ENCODE results near the gene DTWD2. TPM values are rescaled to one million over a fixed set of nuclear protein-coding genes. Genes with fewer than 3 reads are reported as not detected.
"Not testable (repeated sequence)": the region's sequence is repeated elsewhere in the genome, so short reads cannot be mapped to it uniquely, and the experiment has no call there.

DTWD2 gene
- total RNA-seq, 1 donor from 2014 or later = 12.1 TPM

GRCh38 chr5:119009131-119009530, 20.8 kb upstream of the DTWD2 start:
- DNase-seq (ENCODE audit: missing footprints) = no peak
- no peak for ATAC-seq
- intact Hi-C loops (cut with DNase I) = no loop called here

DNA sequence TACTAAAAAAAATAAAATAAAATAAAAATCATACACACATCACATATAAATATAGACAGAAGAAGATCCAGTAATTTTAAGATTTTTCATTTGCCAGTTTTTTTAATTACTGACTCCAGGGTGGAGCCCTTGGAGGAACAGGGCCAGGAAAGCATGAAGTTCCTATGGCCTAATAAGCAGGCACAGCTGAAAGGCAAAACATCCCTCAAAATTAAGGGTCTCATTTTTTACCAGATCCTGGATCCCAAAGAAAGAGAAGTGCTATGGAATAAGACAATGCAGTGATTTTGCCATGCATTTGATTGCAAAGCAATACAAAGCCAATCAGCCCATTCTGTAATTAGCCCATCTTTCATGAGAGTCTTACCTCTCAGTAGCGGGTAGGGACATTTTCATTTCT, 11.3 kb upstream of the DTWD2 start:
- ATAC-seq = no peak
- intact Hi-C loops (cut with DNase I) = no loop called here

GRCh38 chr5:118998861-118999260, 10.5 kb upstream of the DTWD2 start:
- DNase-seq (ENCODE audit: missing footprints); ATAC-seq; intact Hi-C loops (cut with DNase I): not testable (repeated sequence)

More for the DNA sequence above, 11.3 kb upstream of the DTWD2 start:
- DNase-seq (ENCODE audit: missing footprints) = no peak

DNA sequence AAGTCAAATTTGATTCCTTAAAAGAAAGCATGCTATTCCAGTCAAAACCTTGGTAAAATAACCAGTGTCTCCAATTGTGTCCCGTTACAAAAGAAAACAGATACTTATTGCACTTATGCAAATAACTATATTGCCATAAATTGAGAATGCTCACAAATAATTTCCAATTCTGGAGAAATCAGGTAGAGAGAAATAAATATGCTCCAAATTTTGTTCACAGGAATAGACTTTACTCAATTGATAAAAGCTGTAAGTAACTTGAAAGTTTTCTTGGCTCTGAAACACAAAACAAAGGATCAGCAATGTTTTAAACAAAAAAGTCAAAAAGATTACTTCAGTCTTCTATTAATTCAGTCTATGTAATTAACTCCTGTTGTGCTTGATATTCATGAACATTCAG, 7.8 kb upstream of the DTWD2 start:
- intact Hi-C loops (cut with DNase I) = no loop called here

GRCh38 chr5:118994595-118994994, 6.2 kb upstream of the DTWD2 start:
- no peak for DNase-seq (ENCODE audit: missing footprints)
- no peak for ATAC-seq
- intact Hi-C loops (cut with DNase I) = no loop called here

More for the DNA sequence above, 7.8 kb upstream of the DTWD2 start:
- ATAC-seq = no peak
- no peak for DNase-seq (ENCODE audit: missing footprints)

DNA sequence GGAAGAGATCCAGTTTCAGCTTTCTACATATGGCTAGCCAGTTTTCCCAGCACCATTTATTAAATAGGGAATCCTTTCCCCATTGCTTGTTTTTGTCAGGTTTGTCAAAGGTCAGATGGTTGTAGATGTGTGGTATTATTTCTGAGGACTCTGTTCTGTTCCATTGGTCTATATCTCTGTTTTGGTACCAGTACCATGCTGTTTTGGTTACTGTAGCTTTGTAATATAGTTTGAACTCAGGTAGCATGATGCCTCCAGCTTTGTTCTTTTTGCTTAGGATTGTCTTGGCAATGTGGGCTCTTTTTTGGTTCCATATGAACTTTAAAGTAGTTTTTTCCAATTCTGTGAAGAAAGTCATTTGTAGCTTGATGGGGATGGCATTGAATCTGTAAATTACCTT, 4.8 kb upstream of the DTWD2 start:
- DNase-seq (ENCODE audit: missing footprints); intact Hi-C loops (cut with DNase I): not testable (repeated sequence)

DNA sequence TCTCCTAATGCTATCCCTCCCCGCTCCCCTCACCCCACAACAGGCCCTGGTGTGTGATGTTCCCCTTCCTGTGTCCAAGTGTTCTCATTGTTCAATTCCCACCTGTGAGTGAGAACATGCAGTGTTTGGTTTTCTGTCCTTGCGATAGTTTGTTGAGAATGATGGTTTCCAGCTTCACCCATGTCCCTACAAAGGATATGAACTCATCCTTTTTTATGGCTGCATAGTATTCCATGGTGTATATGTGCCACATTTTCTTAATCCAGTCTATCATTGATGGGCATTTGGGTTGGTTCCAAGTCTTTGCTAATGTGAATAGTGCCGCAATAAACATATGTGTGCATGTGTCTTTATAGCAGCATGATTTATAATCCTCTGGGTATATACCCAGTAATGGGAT, 3.7 kb upstream of the DTWD2 start:
- intact Hi-C loops (cut with DNase I); ATAC-seq; DNase-seq (ENCODE audit: missing footprints): not testable (repeated sequence)

More for the DNA sequence above, 4.8 kb upstream of the DTWD2 start:
- ATAC-seq = not testable (repeated sequence)

DNA sequence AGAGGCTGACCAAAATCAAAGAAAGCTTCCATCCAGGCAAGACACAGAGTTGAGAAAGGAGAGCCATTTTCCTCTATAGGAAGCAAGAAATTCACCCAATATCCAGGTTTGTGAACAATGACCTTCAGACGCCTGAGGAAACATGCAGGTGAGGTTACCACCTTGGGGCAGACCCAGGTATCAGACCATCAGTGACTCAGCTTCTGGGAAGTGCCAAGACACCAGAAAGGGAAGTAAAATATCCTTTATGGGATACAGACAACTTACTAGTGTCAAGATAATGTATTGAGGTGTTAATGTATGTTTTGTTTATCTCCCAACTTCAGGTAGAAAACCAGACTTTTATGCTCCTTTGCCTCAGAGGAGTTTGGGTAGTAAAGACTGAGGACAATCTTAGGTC, 2.2 kb upstream of the DTWD2 start:
- ATAC-seq = no peak
- intact Hi-C loops (cut with DNase I) = no loop called here

DNA sequence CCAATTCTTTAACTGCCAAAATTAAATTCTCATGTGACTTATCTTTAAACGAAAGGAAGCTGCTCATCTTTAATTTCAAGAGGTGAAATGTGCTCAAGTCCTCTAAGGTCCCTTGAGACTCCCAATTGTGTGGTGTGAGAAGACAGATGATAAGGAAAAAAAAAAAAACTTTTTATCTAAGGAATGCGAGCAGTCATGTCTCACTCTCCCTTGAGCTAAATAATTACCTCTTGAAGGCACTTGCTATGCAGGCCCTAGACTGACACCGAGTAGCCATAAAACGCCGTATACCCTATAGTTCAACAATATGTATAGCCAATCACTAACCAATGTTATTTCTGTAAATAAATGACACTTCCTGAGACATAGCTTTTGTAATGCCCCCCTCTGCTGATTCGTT, 1.5 kb upstream of the DTWD2 start:
- ATAC-seq (no peak), DNase-seq (ENCODE audit: missing footprints) (no peak)
- intact Hi-C loops (cut with DNase I) = loop anchor here (2.0 to 5.0 kb wide), 3 partner anchors 81 to 423 kb away; partner anchors contain the start of gene DMXL1

More for the DNA sequence above, 2.2 kb upstream of the DTWD2 start:
- no peak for DNase-seq (ENCODE audit: missing footprints)

- intact Hi-C loops (cut with DNase I) = loop anchor here (2.0 to 5.0 kb wide), 3 partner anchors 82 to 424 kb away; partner anchors contain the start of gene DMXL1
- no peak for DNase-seq (ENCODE audit: missing footprints)
- ATAC-seq = no peak
Observed at GRCh38 chr5:118988866-118989180, 476 bp upstream of the DTWD2 start.

DNA sequence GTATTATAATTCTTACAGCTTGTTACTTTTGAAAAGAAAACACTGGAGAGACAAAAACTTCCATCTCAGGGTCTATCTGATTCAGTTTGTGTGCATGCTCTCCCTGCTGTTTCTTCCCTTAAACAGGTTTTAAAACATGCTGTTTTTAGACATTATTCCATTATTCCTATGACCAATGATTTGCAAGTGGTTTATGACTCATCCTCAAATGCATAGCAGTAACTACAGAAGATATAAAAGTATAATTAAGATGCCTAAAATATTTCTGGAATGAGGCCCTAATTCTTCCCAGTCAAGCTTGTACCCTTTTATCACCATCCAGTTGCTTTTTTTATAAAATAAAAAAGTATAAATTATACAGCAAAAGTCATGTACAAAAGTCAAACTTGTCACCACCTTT, 3.7 kb downstream of the DTWD2 start:
- intact Hi-C loops (cut with DNase I) = loop anchor here (5.0 kb wide), 1 partner anchor 283 kb away; no protein-coding TSS in a partner anchor
- ATAC-seq (no peak), DNase-seq (ENCODE audit: missing footprints) (no peak)

GRCh38 chr5:118981783-118982182, 6.6 kb downstream of the DTWD2 start:
- intact Hi-C loops (cut with DNase I) = no loop called here
- no peak for ATAC-seq

DNA sequence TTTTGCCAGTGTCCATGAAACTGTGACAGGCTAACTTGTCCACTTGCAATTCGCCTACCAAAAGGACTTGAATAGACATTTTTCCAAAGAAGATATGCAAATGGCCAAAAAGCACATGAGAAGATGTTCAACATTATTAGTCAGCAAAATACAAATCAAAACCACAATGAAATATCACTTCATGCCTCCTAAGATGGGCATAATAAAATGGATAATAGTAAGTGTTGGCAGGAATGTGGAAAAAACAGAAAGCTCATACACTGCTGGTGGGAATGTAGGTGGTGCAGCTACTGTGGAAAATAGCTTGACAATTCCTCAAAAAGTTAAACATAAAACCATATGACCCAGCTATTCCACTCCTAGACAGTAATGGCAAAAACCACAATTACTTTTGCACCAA, 7.9 kb downstream of the DTWD2 start:
- intact Hi-C loops (cut with DNase I) = no loop called here
- DNase-seq (ENCODE audit: missing footprints) (no peak), ATAC-seq (no peak)

More at GRCh38 chr5:118981783-118982182, 6.6 kb downstream of the DTWD2 start:
- DNase-seq (ENCODE audit: missing footprints) = no peak

DNA sequence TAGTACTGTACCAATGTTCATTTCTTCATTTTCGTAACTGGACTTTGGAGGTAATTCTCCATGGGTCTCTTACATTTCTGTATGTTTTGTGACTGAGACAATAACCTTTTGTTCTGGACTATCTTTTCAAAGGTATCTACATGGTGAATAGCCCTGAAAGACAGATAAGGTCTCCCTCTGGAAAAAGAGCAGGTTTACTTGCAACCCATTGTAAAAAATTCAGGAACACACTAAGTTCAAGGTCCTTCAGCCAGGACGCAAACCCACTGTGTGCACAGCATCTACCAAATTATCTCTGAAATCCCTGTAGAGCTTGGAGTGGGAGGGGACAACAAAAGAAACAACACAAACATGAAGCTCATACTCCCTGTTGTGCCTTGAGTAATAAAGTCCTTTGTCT, 8.3 kb downstream of the DTWD2 start:
- intact Hi-C loops (cut with DNase I) = no loop called here
- ATAC-seq (no peak), DNase-seq (ENCODE audit: missing footprints) (no peak)

DNA sequence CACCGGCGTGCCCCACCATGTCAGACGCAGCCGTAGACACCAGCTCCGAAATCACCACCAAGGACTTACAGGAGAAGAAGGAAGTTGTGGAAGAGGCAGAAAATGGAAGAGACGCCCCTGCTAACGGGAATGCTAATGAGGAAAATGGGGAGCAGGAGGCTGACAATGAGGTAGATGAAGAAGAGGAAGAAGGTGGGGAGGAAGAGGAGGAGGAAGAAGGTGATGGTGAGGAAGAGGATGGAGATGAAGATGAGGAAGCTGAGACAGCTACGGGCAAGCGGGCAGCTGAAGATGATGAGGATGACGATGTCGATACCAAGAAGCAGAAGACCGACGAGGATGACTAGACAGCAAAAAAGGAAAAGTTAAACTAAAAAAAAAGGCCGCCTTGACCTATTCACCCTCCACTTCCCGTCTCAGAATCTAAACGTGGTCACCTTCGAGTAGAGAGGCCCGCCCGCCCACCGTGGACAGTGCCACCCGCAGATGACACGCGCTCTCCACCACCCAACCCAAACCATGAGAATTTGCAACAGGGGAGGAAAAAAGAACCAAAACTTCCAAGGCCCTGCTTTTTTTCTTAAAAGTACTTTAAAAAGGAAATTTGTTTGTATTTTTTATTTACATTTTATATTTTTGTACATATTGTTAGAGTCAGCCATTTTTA, 14.4 kb downstream of the DTWD2 start:
- DNase-seq (ENCODE audit: missing footprints); ATAC-seq; intact Hi-C loops (cut with DNase I): not testable (repeated sequence)

DNA sequence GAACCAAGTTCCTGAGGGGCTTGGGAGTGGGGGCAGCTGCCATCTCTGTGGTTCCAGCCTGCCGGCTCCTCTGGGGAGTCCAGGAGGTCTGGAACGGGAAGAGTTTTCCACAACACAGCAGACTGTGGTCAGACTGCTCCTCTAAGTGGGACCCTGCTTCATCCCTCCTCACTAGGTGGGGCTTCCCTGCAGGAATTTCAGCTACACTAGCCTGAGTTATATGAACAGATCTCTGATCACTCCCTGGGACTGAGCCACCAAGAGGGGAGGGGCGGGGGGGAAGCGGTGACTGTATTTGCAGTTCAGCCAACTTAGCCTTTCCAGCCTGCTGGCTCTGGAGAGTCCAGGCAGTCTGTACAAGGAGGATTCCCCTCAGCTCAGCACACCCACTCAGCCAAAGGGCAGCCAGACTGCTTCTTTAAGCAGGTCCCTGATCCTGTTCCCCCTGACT, 19.4 kb downstream of the DTWD2 start:
- ATAC-seq (peak; percentile 60), DNase-seq (ENCODE audit: missing footprints) (no peak)
- intact Hi-C loops (cut with DNase I) = no loop called here

DNA sequence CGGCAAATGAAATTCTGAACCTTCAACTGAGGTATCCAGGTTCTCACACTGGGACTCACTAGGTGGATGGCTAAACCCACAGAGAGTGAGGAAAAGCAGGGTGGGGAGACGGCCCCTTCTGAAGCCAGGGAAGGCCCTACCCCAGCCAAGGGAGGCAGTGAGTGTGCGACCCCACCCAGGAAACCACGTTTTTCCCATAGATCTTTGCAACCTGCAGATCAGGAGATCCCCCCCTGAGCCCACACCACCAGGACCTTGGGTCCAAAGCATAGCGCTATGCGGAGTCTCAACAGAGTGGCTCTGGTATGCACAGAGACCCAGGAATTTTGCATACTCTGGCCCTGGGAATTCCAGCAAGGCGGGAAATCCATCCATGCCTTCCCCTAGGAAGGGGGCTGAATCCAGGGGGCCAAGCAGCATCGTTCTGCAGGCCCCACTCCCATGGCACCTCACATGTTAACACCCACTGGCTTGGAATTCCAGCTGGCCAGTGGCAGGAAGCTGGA, 19.9 kb downstream of the DTWD2 start:
- no peak for ATAC-seq
- no peak for DNase-seq (ENCODE audit: missing footprints)

DNA sequence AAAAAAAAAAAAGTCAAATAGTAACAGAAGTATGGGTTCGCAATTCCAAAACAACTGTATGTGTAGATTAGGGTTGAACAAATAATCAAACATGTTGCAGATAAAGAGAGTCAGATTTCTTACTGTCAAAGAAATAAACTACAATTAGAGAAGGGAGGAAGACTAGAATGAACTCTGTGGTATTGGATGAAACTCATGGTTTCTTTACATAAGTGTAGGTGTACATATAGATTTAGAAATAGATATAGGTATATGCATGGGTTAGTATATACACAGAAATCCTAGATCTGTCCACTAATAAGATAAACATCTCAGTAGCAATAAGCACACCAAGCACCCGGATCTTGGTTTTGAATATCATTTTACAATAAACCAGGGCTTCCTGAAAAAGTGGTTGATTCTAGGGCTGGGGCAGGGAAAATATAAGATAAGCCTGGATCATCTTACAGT, 21.3 kb downstream of the DTWD2 start:
- DNase-seq (ENCODE audit: missing footprints) = no peak
- no peak for ATAC-seq
- intact Hi-C loops (cut with DNase I) = no loop called here

More for the DNA sequence above, 19.9 kb downstream of the DTWD2 start:
- intact Hi-C loops (cut with DNase I) = no loop called here

GRCh38 chr5:118965890-118966289, 22.5 kb downstream of the DTWD2 start:
- intact Hi-C loops (cut with DNase I) = no loop called here
- DNase-seq (ENCODE audit: missing footprints) = no peak
- no peak for ATAC-seq

GRCh38 chr5:118964970-118965369, 23.4 kb downstream of the DTWD2 start:
- intact Hi-C loops (cut with DNase I); ATAC-seq; DNase-seq (ENCODE audit: missing footprints): not testable (repeated sequence)

Data from Right ventricle myocardium inferior (tissue), 1 donor.